Naive B cell (primary cell): ENCODE data around the gene FXYD2. TPM values are rescaled to one million over a fixed set of nuclear protein-coding genes. Genes with fewer than 3 reads are reported as not detected.
A peak's percentile ranks its signal among the peaks of the same experiment; 100 is the strongest.

Source experiments
- ATAC-seq, 2 donors: fragments of 150-1000 bp; cut with Tn5 transposase; 2 replicates each; pipeline ENCODE4 v1.10.0; 2021; ENCODE audit warnings: low read depth in 2 of 2, mild to moderate bottlenecking in 2 of 2, moderate library complexity in 2 of 2
- DNase-seq: peaks from one replicate; pipeline ENCODE4 v3.0.0; 2022
- H3K27ac Mint-ChIP-seq, 6 donors: one replicate each; pipeline ENCODE4 v1.8.0; 2020 to 2022; ENCODE audit warnings: mild to moderate bottlenecking in 6 of 6, mixed read lengths in 6 of 6, moderate library complexity in 5 of 6, inconsistent platforms in 2 of 6
- H3K27me3 Mint-ChIP-seq, 3 donors: one replicate each; pipeline ENCODE4 v1.8.0; 2021 to 2022; ENCODE audit warnings: mixed read lengths in 3 of 3, mild to moderate bottlenecking in 1 of 3
- H3K36me3 Mint-ChIP-seq, 2 donors: one replicate each; pipeline ENCODE4 v1.8.0; 2020 to 2022; ENCODE audit warnings: mixed read lengths in 2 of 2, inconsistent platforms in 1 of 2, mild to moderate bottlenecking in 1 of 2
- H3K4me1 Mint-ChIP-seq, 3 donors: one replicate each; pipeline ENCODE4 v1.8.0; 2020 to 2022; ENCODE audit warnings: mixed read lengths in 3 of 3, inconsistent platforms in 1 of 3, mild to moderate bottlenecking in 1 of 3, moderate library complexity in 1 of 3
- H3K4me3 Mint-ChIP-seq, 8 donors: one replicate each; pipeline ENCODE4 v1.8.0; 2020 to 2022; ENCODE audit warnings: mild to moderate bottlenecking in 8 of 8, mixed read lengths in 8 of 8, moderate library complexity in 8 of 8, inconsistent platforms in 2 of 8
- H3K9me3 Mint-ChIP-seq, 7 donors: one replicate each; pipeline ENCODE4 v1.8.0; 2020 to 2022; ENCODE audit warnings: mixed read lengths in 7 of 7, mild to moderate bottlenecking in 5 of 7, inconsistent platforms in 2 of 7, moderate library complexity in 1 of 7
- polyA plus RNA-seq, 6 donors: library from polyadenylated mRNA; unstranded; fragments of 300-500 nt; fragmentation: Illumina TruSeq; gene quantifications; one replicate each; pipeline ENCODE4 v1.2.3, GENCODE V29; 2021; ENCODE audit warnings: low read depth in 6 of 6

The FXYD2 gene
- polyA plus RNA-seq, 6 donors from 2014 or later: 0.74 to 4.0 (median 0.75) TPM; not detected in 3

DNA sequence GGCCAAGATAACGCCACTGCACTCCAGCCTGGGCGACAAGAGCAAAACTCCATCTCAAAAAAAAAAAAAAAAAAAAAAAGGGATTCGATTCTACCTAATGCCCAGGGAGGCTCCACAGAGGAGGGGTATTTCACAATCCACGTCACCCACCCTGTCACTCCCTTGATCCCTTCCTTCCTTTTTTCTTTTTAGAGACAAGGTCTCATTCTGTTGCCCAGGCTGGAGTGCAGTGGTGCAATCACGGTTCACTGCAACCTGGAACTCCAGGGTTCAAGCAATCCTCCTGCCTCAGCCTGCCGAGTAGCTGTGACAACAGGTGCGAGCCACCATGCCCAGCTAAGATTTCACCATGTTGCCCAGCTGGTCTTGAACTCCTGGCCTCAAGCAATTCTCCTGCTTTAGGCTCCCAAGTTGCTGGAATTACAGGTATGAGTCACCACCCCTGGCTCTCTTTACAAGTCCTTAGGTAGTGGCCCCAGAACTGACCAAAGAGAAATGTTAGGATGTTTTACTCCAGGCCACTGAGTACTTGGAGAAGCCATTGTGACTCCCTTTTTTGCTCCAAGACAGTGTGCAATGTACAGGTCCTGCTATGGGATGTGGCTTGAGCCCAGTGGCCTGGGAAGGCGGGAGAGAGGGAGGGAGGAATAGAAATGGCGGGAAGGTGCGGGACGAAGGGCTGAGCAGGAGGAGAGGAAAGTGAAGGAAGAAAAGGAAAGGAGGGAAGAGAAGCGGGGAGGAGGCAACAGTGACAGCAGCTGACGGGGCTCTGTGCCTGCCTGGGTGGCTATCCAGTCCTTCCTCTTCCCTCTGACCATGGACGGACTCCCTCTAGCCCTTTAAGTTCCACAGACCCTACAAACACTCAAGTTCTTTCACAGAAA, 11.8 kb upstream of the FXYD2 start:
- ATAC-seq (no peak), DNase-seq (no peak)
- Mint-ChIP-seq H3K4me1 (peaks cover 0 to 5% (median under 1%) of the 10 kb centered on the region in 3 donors), H3K27me3 (peaks cover 22 to 39% (median 33%) of the 10 kb centered on the region in 3 donors), H3K27ac (no peak overlapping the region), H3K36me3 (no peaks in the 10 kb centered on the region), H3K4me3 (no peak overlapping the region), H3K9me3 (no peaks in the 10 kb centered on the region)

DNA sequence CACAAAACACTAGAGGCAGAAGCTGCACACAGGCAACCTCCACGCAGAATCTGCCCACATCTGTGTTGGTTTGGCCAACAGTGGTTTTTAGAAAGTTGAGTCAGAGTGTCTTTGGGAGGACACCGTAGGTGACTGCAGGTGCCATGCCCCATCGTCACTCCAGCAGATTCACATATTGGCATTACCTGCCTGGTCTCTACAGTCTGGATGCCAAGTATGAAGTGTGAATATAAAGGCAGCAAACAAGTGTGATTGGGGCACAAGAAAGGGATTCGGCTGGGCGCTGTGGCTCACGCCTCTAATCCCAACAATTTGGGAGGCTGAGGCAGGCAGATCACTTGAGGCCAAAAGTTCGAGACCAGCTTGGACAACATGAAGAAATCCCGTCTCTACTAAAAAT, 11.0 kb upstream of the FXYD2 start:
- DNase-seq (no peak), ATAC-seq (no peak)
- Mint-ChIP-seq H3K36me3 (no peaks in the 10 kb centered on the region), H3K4me3 (no peak overlapping the region), H3K27ac (no peak overlapping the region), H3K27me3 (peaks cover 22 to 40% (median 27%) of the 10 kb centered on the region in 3 donors), H3K9me3 (no peaks in the 10 kb centered on the region), H3K4me1 (peaks cover 6 to 13% (median 8%) of the 10 kb centered on the region in 3 donors)

DNA sequence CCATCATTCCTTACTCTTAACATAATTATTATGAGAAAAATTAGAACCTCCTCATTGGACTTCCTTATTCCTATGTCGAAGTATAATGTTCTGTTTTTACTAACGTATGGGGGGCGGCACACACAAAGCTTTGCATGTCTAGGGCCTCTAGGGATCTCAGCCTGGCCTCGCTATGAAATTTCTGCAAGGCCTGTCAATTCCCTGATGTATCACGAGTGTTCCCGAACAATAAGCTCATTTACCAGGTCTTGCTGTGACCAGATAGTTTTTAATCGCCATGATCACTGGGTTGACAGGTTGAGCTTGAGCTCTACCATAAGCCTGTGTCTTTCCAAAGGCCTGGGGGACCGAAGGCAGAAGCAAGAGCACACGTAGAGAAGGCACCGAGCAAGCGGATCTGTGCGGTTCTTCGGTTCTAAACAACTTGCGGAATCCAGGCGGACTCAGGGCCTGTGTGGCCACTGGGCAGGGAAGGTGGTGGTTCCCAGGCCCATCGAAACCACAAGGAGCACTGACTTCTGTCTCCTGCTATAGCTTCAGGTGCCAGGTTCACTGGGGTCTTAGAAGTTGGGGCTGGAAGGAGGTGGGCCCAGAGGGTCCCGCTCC, 10.4 kb upstream of the FXYD2 start:
- Mint-ChIP-seq H3K27ac (no peak overlapping the region), H3K4me1 (peaks cover 11 to 19% (median 13%) of the 10 kb centered on the region in 3 donors), H3K4me3 (no peak overlapping the region), H3K27me3 (peaks cover 22 to 40% (median 30%) of the 10 kb centered on the region in 3 donors), H3K9me3 (peaks cover 0 to 3% (median 0%) of the 10 kb centered on the region in 7 donors), H3K36me3 (no peaks in the 10 kb centered on the region)
- DNase-seq (no peak), ATAC-seq (no peak)

GRCh38 chr11:117834068-117834810, 9.7 kb upstream of the FXYD2 start:
- ATAC-seq (no peak), DNase-seq (no peak)
- peaks cover 0 to 3% (median 0%) of the 10 kb centered on the region in 7 donors for H3K9me3 Mint-ChIP-seq
- peak overlapping the region in 2 of 6 donors; percentile 39 to 49 for H3K27ac Mint-ChIP-seq
- peaks cover 22 to 45% (median 31%) of the 10 kb centered on the region in 3 donors for H3K27me3 Mint-ChIP-seq
- no peaks in the 10 kb centered on the region for H3K36me3 Mint-ChIP-seq
- H3K4me3 Mint-ChIP-seq: no peak overlapping the region
- H3K4me1 Mint-ChIP-seq: peaks cover 11 to 23% (median 13%) of the 10 kb centered on the region in 3 donors

DNA sequence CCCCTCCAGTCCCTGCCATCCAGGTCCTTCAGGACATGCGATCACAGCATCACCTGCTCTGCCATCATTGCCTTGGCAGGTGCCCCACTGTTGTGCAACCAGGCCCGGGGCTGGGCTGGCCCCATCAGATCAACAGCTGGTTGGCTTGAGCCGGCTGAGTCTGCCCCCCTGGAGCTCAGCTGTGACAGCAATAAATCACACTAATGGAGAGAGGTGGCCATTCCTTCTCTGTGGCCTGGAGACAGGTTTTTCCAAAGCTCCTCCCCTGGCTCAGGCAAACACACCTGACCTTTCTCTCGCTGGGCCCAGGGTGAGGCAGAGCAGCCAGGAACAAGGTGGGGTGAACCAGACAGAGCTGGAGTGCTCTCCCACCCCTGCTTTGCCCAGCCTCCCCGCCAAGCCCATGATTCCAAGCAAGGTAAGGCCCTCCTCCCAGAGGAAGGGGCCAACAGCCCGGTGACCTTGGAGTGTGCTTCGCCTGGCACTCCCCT, 8.9 kb upstream of the FXYD2 start:
- H3K4me1 Mint-ChIP-seq: peaks cover 14 to 30% (median 18%) of the 10 kb centered on the region in 3 donors
- H3K27me3 Mint-ChIP-seq: peaks cover 17 to 45% (median 31%) of the 10 kb centered on the region in 3 donors
- H3K36me3 Mint-ChIP-seq: no peaks in the 10 kb centered on the region
- H3K9me3 Mint-ChIP-seq: peaks cover 0 to 3% (median 0%) of the 10 kb centered on the region in 7 donors
- no peak overlapping the region for H3K4me3 Mint-ChIP-seq
- peak overlapping the region in 1 of 6 donors; percentile 11 for H3K27ac Mint-ChIP-seq
- ATAC-seq (no peak), DNase-seq (no peak)

DNA sequence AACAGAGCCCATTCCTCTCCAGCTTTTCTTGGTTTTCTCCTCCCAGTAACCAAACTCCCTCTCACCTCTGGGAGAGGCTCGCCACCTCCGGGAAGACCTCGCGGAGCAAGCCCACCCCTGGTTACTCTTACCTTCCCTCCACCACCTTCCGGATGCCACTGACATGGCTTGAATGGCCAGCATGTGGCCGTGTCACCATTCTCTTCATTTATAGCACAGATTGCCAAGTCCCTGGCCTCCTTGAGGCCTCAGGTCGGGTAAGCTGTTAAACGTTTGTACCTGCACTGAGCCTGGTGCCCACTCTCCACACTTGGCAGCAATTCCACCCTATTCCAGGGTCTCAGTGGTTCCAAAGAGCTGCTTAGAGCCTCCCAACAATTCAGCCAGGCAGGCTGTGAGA, 8.0 kb upstream of the FXYD2 start:
- DNase-seq: no peak
- no peak overlapping the region for H3K4me3 Mint-ChIP-seq
- peak overlapping the region in 1 of 6 donors; percentile 67 for H3K27ac Mint-ChIP-seq

GRCh38 chr11:117831661-117832415, 7.3 kb upstream of the FXYD2 start:
- H3K27ac Mint-ChIP-seq: no peak overlapping the region
- H3K4me3 Mint-ChIP-seq: no peak overlapping the region

More for the DNA sequence above, 8.0 kb upstream of the FXYD2 start:
- Mint-ChIP-seq H3K4me1 (peaks cover 20 to 39% (median 27%) of the 10 kb centered on the region in 3 donors), H3K9me3 (peaks cover 0 to 3% (median 0%) of the 10 kb centered on the region in 7 donors), H3K27me3 (peaks cover 22 to 45% (median 30%) of the 10 kb centered on the region in 3 donors), H3K36me3 (no peaks in the 10 kb centered on the region)
- ATAC-seq: no peak

GRCh38 chr11:117830674-117831351, 6.3 kb upstream of the FXYD2 start:
- H3K36me3 Mint-ChIP-seq: no peaks in the 10 kb centered on the region
- ATAC-seq (peak; percentile 32 to 45), DNase-seq (no peak)
- peaks cover 25 to 48% (median 30%) of the 10 kb centered on the region in 3 donors for H3K4me1 Mint-ChIP-seq
- H3K9me3 Mint-ChIP-seq: peaks cover 0 to 3% (median 0%) of the 10 kb centered on the region in 7 donors
- peak overlapping the region in 4 of 8 donors; percentile 8 to 85 (median 52) for H3K4me3 Mint-ChIP-seq
- peak overlapping the region in 3 of 6 donors; percentile 11 to 56 (median 11) for H3K27ac Mint-ChIP-seq
- peaks cover 26 to 42% (median 32%) of the 10 kb centered on the region in 3 donors for H3K27me3 Mint-ChIP-seq

More at GRCh38 chr11:117831661-117832415, 7.3 kb upstream of the FXYD2 start:
- no peak for ATAC-seq
- Mint-ChIP-seq H3K36me3 (no peaks in the 10 kb centered on the region), H3K9me3 (peaks cover 0 to 3% (median 0%) of the 10 kb centered on the region in 7 donors), H3K4me1 (peaks cover 22 to 45% (median 30%) of the 10 kb centered on the region in 3 donors), H3K27me3 (peaks cover 22 to 41% (median 30%) of the 10 kb centered on the region in 3 donors)
- DNase-seq: no peak

- peaks cover 0 to 3% (median 0%) of the 10 kb centered on the region in 7 donors for H3K9me3 Mint-ChIP-seq
- H3K27me3 Mint-ChIP-seq: peaks cover 30 to 49% (median 39%) of the 10 kb centered on the region in 3 donors
- no peak for ATAC-seq
- H3K4me1 Mint-ChIP-seq: peaks cover 25 to 48% (median 30%) of the 10 kb centered on the region in 3 donors
- peak overlapping the region in 4 of 6 donors; percentile 11 to 92 (median 66) for H3K27ac Mint-ChIP-seq
- H3K4me3 Mint-ChIP-seq: peak overlapping the region in 1 of 8 donors; percentile 85
- no peaks in the 10 kb centered on the region for H3K36me3 Mint-ChIP-seq
- DNase-seq: no peak
Measured at GRCh38 chr11:117830072-117830471, 5.5 kb upstream of the FXYD2 start.

DNA sequence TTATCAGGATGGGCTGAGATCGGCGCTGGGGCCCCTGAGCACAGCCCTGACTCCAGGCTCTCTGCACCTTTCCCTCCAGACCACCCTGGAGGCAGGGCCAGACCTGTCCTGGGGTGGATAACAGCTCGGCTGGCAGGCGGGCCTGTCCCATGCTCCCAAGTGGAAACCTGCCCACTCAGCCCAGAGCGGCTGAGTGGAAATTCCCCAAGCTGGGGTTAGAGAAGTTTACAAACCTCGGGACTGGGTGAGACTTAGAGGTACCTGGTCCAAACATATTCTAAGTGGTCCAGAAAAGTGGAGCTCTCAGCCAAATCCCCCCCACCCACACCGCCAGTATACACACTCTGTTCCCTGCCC, 4.8 kb upstream of the FXYD2 start:
- H3K9me3 Mint-ChIP-seq: peaks cover 0 to 3% (median 0%) of the 10 kb centered on the region in 7 donors
- no peak overlapping the region for H3K4me3 Mint-ChIP-seq
- H3K27ac Mint-ChIP-seq: peak overlapping the region in 3 of 6 donors; percentile 11 to 70 (median 68)
- DNase-seq (no peak), ATAC-seq (no peak)
- H3K27me3 Mint-ChIP-seq: peaks cover 32 to 56% (median 46%) of the 10 kb centered on the region in 3 donors
- no peaks in the 10 kb centered on the region for H3K36me3 Mint-ChIP-seq
- H3K4me1 Mint-ChIP-seq: peaks cover 25 to 48% (median 31%) of the 10 kb centered on the region in 3 donors

GRCh38 chr11:117828611-117829368, 4.2 kb upstream of the FXYD2 start:
- Mint-ChIP-seq H3K27me3 (peaks cover 35 to 62% (median 51%) of the 10 kb centered on the region in 3 donors), H3K4me1 (peaks cover 25 to 54% (median 36%) of the 10 kb centered on the region in 3 donors), H3K9me3 (peaks cover 0 to 3% (median 0%) of the 10 kb centered on the region in 7 donors), H3K27ac (peak overlapping the region in 3 of 6 donors; percentile 32 to 70 (median 61)), H3K4me3 (peak overlapping the region in 4 of 8 donors; percentile 15 to 47 (median 40)), H3K36me3 (no peaks in the 10 kb centered on the region)
- no peak for DNase-seq
- peak; percentile 65 to 71 for ATAC-seq
